NK-92 treated with Interleukin-12 subunit alpha and Interleukin-12 subunit beta, amount 100 ng/mL, for 24 hours (cell line): Measurements from ENCODE around the gene RNH1.

Experiments
- DNase-seq: peaks from one replicate; lab custom pipeline; 2025; lab: John Stamatoyannopoulos, UW

RNH1 gene

GRCh38 chr11:537622-538430, 30.8 kb upstream of the RNH1 start:
- DNase-seq = no peak

- DNase-seq = no peak
These were observed 30.0 kb upstream of the RNH1 start, which contains the start of gene LRRC56 for GRCh38 chr11:536841-537621. TSS of gene LRRC56 (plus strand) at chr11:537527. CDS start at chr11:540685, 3,158 bp downstream.

DNA sequence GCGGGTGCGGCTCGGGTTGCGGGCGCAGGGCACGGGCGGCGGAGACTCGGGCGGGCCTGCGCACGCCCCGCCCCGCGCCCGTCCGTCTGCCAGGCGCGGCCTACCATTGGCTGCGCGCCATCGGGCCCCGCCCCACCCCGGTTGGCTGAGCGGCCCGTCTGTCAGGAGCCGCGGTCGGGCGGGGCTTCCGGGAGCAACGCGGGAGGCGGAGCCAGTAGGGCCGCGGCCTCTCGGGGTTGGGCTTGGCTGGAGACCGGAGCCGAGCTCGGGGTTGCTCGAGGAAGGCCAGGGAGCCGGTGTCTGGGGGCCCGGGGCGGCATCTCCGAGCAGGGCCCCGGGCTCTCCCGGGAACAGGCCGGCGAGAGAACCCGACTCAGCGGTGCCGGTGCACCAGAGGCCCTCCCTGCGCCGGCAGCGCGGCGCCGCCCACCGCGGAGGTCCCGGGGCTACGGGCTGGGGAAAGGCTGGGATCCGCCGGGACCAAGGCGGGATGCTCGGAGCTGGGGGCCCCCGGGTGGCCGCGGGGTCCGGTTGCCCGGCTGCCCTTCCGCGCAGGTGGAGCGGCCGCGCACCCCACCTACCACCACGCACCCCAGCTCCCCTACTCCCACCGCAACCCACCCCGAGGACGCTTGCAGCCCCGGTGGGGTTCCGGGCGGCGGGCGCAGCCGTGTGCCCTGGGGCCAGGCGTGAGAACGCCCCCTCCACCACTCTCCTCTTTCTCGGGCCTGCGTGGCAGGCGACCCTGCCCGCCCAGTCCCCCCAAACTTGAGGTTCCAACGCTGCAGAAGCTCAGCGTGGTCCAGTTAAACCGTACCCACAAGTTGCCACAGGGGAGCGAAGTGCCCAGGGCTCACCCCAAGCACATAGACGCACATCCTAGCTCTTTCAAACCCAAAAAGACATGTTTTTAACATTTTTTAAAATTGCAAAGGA, 28.7 kb upstream of the RNH1 start, which contains the start of gene HRAS:
HRAS (minus strand) TSS at position 58 of the 936 bp plus-strand sequence.
- DNase-seq = peak; percentile 89

DNA sequence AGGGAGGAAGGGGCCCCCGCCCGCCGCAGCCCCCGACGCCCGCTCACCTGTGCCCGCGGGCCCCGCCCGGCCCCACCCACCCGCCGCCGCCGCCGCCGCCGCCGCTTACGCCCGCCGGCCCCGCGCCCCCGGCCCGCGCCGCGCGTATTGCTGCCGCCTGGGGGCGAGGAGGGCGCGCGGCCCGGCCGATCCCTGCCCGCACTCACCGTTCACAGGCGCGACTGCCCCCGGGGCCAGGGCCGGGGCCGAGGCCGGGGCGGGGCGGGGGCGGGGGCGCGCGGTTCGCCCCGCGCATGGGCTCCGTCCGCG, 28.1 kb upstream of the RNH1 start:
- DNase-seq = no peak

- DNase-seq = no peak
These were observed 27.6 kb upstream of the RNH1 start for GRCh38 chr11:534396-535209.

- no peak for DNase-seq
These were observed 26.7 kb upstream of the RNH1 start for GRCh38 chr11:533586-534395.

GRCh38 chr11:532986-533585, 26.0 kb upstream of the RNH1 start:
- no peak for DNase-seq

GRCh38 chr11:532527-532985, 25.5 kb upstream of the RNH1 start:
- no peak for DNase-seq

- DNase-seq = no peak
These were observed 25.0 kb upstream of the RNH1 start for GRCh38 chr11:531919-532526.

DNA sequence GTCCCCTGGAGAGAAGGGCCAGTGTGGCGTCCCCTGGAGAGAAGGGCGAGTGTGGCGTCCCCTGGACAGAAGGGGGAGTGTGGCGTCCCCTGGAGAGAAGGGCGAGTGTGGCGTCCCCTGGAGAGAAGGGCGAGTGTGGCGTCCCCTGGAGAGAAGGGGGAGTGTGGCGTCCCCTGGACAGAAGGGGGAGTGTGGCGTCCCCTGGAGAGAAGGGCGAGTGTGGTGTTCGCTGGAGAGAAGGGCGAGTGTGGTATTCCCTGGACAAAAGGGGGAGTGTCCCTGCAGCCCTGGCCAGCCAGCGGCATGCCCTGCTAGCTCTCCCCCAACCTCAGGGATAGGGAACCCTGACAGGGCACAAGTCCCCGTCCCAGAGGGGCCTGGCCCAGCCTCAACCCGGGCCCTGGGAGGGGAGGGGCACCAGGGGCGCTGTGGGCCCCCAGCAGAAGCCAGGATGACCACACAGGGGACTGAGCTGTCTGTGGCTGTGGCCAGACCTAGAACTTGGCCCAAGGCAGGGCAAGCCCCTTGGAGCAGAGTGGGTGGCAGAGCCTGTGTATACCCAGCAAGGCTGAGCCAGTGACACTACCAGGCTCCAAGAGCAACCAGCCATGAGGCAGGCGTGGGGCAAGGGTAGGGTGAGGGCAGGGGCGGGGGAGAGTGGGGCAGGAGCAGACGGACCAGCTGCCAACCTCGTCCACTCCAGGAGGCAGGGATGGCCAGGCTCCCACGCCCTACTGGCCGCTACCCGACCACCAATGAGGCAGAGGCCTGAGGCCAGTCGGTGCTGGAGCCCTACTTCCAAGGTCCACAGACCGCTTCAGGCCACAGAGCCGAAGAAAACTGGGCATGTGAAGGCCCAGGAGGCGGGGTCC, 24.2 kb upstream of the RNH1 start:
- no peak for DNase-seq

GRCh38 chr11:529728-530411, 22.8 kb upstream of the RNH1 start:
- no peak for DNase-seq

- DNase-seq = no peak
These were observed 22.0 kb upstream of the RNH1 start for GRCh38 chr11:528815-529727.

DNA sequence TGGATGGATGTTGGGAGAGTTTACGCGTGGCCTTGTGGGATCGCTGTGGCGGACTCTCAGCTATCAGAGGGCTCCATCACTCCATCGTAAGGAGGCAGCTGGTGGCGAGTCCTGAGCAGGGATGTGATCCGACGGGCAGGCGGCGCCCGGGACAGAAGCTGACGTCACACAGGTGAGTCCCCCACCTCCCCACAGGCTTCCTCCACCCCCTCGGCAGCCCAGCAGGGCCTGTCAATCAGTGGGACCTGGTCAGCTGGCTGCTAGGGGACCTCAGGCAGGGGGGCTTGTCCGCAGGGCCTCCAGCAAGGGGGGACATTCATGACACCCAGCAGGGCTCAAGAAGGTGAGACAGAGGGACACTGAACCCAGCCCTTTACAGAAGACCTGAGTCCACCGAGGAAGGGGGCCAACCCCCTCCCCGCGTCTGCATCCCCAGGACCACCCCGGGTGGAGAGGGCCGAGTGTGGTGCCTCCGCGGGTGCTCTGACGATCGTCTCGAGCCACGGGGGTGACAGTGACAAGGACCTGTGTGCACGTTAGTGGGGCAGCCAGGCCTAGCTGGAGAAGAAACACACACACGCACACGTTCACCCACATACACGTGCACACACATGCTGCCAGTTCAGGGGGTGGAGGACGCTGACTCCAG, 21.2 kb upstream of the RNH1 start:
- no peak for DNase-seq

- DNase-seq = no peak
These were observed 19.1 kb upstream of the RNH1 start for GRCh38 chr11:526192-526591.

DNA sequence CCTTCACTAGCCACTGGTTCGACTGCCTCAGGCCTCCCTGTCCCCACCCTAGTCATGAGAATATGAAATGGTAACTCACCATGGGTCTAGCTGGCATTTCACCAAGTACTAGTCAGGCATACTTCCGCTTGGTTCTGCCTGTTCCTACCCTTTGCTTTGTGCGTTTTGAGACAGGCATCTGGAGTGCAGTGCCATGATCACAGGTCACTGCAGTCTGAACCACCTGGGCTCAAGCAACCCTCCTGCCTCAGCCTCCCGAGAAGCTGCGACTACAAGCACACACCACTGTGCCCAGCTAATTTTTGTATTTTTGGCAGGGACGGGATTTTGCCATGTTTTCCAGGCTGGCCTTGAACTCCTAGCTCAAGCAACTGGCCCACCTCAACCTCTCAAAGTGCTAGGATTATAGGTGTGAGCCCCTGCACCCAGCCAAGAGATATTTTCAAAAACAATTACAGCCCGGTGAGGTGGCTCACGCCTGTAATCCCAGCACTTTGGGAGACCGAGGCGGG, 14.2 kb upstream of the RNH1 start:
- DNase-seq = no peak
